Activated CD8-positive, alpha-beta memory T cell treated with anti-CD3 and anti-CD28 coated beads for 4 hours (primary cell): ENCODE measurements around the gene AZIN2.
A peak's percentile ranks its signal among the peaks of the same experiment; 100 is the strongest.
"Not testable (repeated sequence)": the region's sequence is repeated elsewhere in the genome, so short reads cannot be mapped to it uniquely, and the experiment has no call there.

Experiments
- DNase-seq, 2 donors: peaks; one replicate each; pipeline ENCODE4 v3.0.0-alpha.2; 2020; ENCODE audit warnings: low read depth in 2 of 2

The AZIN2 gene

GRCh38 chr1:33080885-33081553, at the start of gene AZIN2:
Gene AZIN2, plus strand, starts transcription at chr1:33081153. Its CDS starts 1,097 bp downstream, at chr1:33082250.
- DNase-seq = peak; percentile 95

- DNase-seq = no peak
These were observed 49.4 kb upstream of the AZIN2 start for GRCh38 chr1:33031506-33031905.

GRCh38 chr1:33032126-33032869, 48.7 kb upstream of the AZIN2 start:
- DNase-seq = no peak

- no peak for DNase-seq
These were observed 44.9 kb upstream of the AZIN2 start for GRCh38 chr1:33036051-33036525.

- peak; percentile 79 to 81 for DNase-seq
These were observed 44.1 kb upstream of the AZIN2 start, which contains the start of gene AK2 for GRCh38 chr1:33036526-33037503. Gene AK2, minus strand, starts transcription at chr1:33036883. Its CDS starts 55 bp downstream, at chr1:33036828.

GRCh38 chr1:33039840-33040239, 41.1 kb upstream of the AZIN2 start:
- DNase-seq = no peak

- no peak for DNase-seq
These were observed 39.9 kb upstream of the AZIN2 start for GRCh38 chr1:33041026-33041425.

GRCh38 chr1:33042831-33043230, 38.1 kb upstream of the AZIN2 start:
- no peak for DNase-seq

GRCh38 chr1:33043267-33044092, 37.5 kb upstream of the AZIN2 start:
- no peak for DNase-seq

GRCh38 chr1:33045246-33045645, 35.7 kb upstream of the AZIN2 start:
- no peak for DNase-seq

GRCh38 chr1:33045814-33046213, 35.1 kb upstream of the AZIN2 start:
- DNase-seq = peak in 1 of 2 donors; percentile 6

- not testable (repeated sequence) for DNase-seq
These were observed 34.7 kb upstream of the AZIN2 start for GRCh38 chr1:33046234-33046633.

- no peak for DNase-seq
These were observed 33.7 kb upstream of the AZIN2 start for GRCh38 chr1:33047290-33047689.

- DNase-seq = no peak
These were observed 33.1 kb upstream of the AZIN2 start for GRCh38 chr1:33047839-33048305.

- no peak for DNase-seq
These were observed 32.5 kb upstream of the AZIN2 start for GRCh38 chr1:33048426-33048825.

GRCh38 chr1:33049371-33049770, 31.6 kb upstream of the AZIN2 start:
- no peak for DNase-seq

GRCh38 chr1:33050221-33051076, 30.5 kb upstream of the AZIN2 start:
- no peak for DNase-seq

- DNase-seq = no peak
These were observed 25.5 kb upstream of the AZIN2 start for GRCh38 chr1:33055210-33056008.

GRCh38 chr1:33056426-33056825, 24.5 kb upstream of the AZIN2 start:
- no peak for DNase-seq
